AG09309 (cell line): ENCODE results near the gene PPIL1.

Source experiments
- DNase-seq: peaks from one replicate; pipeline ENCODE4 v3.0.0-alpha.2; 2010; ENCODE audit warnings: low read depth
- H3K4me3 ChIP-seq: 2 replicates; pipeline ENCODE4 v1.5.1; 2011; ENCODE audit warnings: mild to moderate bottlenecking, low read depth, low read length, moderate library complexity; ENCODE audit not compliant: control insufficient read depth
- TF ChIP-seq, protein P1 (sequence below): IDR thresholded peaks from 2 replicates; pipeline ENCODE4 v1.5.1; 2011; ENCODE audit warnings: mild to moderate bottlenecking, low read depth, low read length, inconsistent platforms; ENCODE audit not compliant: insufficient read depth, control insufficient read depth; ENCODE audit errors: missing control alignments

PPIL1 gene

DNA sequence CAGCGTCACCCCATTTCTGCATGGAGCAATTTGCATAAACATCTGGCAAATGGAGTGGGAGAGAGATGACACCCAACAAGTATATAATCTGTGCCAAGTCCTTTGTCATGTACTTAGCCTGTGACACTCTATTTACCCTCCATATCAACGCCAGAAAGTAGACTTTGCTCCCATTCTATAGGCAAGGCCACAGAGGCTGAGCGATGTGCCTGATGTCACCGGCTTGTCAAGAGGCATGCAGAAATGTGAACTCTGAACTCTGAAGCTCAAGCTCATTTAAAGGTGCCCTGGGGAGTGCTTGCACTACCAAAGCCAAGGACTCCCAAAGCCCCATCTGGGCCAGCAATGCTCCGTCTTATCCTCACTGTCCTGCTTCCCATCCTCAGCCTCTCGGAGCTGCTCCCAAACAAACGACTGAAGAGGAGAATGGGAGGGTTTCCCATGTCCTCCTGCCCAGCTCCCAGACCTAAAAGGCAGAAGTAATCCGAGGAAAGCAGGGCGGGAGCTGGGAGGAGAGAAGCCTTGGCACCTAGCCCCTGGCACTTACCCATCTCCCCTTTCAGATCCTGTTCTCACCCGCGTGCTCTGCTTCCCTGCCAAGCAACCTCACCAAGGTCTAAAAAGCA, 44.6 kb downstream of the PPIL1 start:
- TF ChIP-seq, protein P1, sequence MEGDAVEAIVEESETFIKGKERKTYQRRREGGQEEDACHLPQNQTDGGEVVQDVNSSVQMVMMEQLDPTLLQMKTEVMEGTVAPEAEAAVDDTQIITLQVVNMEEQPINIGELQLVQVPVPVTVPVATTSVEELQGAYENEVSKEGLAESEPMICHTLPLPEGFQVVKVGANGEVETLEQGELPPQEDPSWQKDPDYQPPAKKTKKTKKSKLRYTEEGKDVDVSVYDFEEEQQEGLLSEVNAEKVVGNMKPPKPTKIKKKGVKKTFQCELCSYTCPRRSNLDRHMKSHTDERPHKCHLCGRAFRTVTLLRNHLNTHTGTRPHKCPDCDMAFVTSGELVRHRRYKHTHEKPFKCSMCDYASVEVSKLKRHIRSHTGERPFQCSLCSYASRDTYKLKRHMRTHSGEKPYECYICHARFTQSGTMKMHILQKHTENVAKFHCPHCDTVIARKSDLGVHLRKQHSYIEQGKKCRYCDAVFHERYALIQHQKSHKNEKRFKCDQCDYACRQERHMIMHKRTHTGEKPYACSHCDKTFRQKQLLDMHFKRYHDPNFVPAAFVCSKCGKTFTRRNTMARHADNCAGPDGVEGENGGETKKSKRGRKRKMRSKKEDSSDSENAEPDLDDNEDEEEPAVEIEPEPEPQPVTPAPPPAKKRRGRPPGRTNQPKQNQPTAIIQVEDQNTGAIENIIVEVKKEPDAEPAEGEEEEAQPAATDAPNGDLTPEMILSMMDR, result no peak
- no peak for DNase-seq
- H3K4me3 ChIP-seq, result no peak overlapping the region

DNA sequence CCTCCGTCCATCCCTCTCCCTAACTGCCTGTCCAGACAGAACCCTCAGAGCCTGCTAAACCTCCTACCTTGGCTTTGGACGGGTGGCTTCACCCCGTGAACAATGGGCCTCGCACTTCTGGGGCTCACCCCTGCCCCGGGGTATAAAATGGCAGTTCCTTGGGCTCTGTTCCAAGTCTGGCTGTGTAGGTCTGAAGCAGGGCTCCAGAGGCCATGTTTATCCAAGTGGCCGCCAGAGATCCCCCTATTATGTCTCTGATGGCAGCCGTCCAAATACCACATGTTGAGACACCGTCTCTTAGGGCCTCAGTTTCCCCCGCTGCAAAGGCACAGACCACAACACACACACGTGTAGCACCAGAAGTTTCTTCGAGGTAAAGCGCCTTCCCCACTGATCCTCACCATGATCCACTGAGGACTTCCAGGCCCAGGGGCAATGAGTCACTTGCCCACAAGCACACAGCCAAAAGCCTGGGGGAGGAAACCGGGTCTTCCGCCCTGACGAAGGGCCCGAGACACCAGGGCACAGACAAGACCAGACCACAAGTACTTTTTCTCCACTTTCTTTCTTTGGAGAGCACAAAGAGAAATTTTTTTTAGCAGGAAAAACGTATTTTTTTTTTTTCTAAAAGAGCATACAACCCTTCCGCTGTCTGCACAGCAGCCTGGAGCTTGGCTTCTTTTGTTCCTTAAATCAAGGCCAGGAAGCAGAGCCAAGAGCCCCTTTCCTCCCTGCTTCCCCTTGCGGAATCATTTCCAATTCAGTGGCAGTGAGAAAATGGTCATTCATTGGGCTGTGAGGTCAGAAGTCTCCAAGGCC, 47.1 kb downstream of the PPIL1 start:
- peak; percentile 21 for DNase-seq
- TF ChIP-seq, protein P1, result no peak
- H3K4me3 ChIP-seq, result no peak overlapping the region

DNA sequence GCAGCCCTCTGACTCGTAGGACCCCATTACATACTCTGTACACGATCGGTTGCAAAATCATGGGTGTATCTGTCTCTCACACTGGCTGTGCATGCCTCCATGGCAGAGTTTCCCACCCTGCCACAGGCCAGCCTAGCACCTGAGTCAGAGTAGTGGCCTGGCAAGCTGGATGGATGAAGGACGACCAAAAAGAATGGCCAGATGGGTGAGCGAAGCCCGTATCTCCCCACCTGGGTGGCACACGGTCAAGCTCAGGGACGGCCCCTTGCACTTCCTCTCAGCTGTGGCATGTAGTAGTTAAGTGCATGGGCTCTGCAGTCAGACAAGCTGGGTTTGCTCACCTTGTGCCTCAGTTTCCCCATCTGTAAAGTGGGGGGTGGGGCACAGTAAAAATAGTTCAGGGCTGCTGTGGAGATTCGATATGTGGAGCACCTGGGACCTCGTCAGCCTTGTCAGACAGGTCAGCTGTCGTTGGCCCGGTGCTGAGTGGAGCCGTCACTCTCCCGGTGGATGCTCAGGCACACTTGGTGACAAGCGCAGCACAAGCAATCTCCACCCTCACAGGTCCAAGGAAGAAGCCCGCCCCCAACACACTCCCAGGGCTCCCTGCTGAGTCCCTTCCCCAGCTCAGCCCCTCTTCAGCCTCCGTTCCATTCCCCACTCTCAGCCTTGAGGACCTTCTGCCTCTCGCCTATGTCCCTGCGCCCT, 47.9 kb downstream of the PPIL1 start:
- no peak overlapping the region for H3K4me3 ChIP-seq
- DNase-seq, result no peak
- TF ChIP-seq, protein P1, result no peak

GRCh38 chr6:36825994-36826393, 48.6 kb downstream of the PPIL1 start:
- no peak for DNase-seq
- H3K4me3 ChIP-seq, result no peak overlapping the region
- TF ChIP-seq, protein P1, result no peak

GRCh38 chr6:36825452-36825851, 49.2 kb downstream of the PPIL1 start:
- TF ChIP-seq, protein P1, result no peak
- no peak overlapping the region for H3K4me3 ChIP-seq

DNA sequence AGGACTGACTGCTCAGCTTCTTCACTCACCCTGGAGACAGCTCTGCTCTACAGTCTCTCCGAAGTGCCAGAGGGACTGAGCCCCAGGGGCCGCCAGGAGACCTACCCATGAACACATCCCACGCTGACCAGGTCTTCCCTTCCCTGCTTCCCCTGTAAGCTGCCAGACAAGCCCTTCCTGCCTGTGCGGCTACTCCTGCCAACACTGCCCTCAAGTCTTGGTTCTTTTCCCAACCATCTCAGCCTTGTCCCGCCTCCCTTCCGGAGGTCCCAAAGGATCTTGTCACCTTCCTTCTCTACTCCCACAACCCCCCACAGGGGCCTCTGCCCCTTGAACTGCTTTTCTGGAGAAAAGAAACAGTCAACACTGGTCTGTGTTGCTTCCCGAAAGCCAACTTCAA, 50.4 kb downstream of the PPIL1 start:
- DNase-seq, result no peak
- TF ChIP-seq, protein P1, result no peak
- H3K4me3 ChIP-seq, result no peak overlapping the region

More at GRCh38 chr6:36825452-36825851, 49.2 kb downstream of the PPIL1 start:
- DNase-seq, result no peak
